K562 (cell line): ENCODE data around the gene ABCF2. TPM values are rescaled to one million over a fixed set of nuclear protein-coding genes. Genes with fewer than 3 reads are reported as not detected.

ENCODE experiments used
- ATF3 ChIP-seq, 2 experiments: fragments of 450-650 bp in 1 of 2; sonication (generic) in 1 of 2; formaldehyde crosslinking in 1 of 2; IDR thresholded peaks in 1 of 2; conservative IDR thresholded peaks in 1 of 2; 2 replicates each; pipeline versions ENCODE4 v1.6.1 to v1.8.1; 2016 to 2023; ENCODE audit warnings: mild to moderate bottlenecking in 2 of 2, moderate library complexity in 2 of 2, inconsistent platforms in 1 of 2, missing genetic modification reagents in 1 of 2
- DIDO1 ChIP-seq: fragments of 450-650 bp; IDR thresholded peaks from 2 replicates; pipeline ENCODE4 v1.6.1; 2016; ENCODE audit warnings: low read depth, missing biosample characterization, missing genetic modification characterization
- E2F8 ChIP-seq: fragments of 450-650 bp; IDR thresholded peaks from 2 replicates; pipeline ENCODE4 v1.7.1; 2018; ENCODE audit warnings: mild to moderate bottlenecking, low read depth; ENCODE audit not compliant: partially characterized antibody
- HMBOX1 ChIP-seq: sonication (generic); IDR thresholded peaks from 2 replicates; pipeline ENCODE4 v1.6.1; 2016
- HNRNPH1 ChIP-seq: fragments of 200-400 bp; formaldehyde crosslinking; optimal IDR thresholded peaks from 2 replicates; pipeline ENCODE3; 2017; ENCODE audit warnings: low read depth, mild to moderate bottlenecking, low read length, moderate library complexity
- MAFG ChIP-seq: fragments of 450-650 bp; conservative IDR thresholded peaks from 2 replicates; pipeline ENCODE4 v1.6.1; 2016; ENCODE audit warnings: missing genetic modification characterization, missing compliant biosample characterization
- SNRNP70 ChIP-seq: fragments of 200-400 bp; formaldehyde crosslinking; optimal IDR thresholded peaks from 2 replicates; pipeline ENCODE3; 2017; ENCODE audit warnings: low read depth, low read length
- SRSF9 ChIP-seq: fragments of 200-400 bp; formaldehyde crosslinking; IDR thresholded peaks from 2 replicates; pipeline ENCODE4 v1.6.1; 2017; ENCODE audit warnings: low read depth, low read length, borderline replicate concordance
- STAT6 ChIP-seq: sonication (generic); formaldehyde crosslinking; IDR thresholded peaks from 2 replicates; pipeline ENCODE4 v1.8.1; 2023; ENCODE audit warnings: mild to moderate bottlenecking, missing genetic modification reagents
- USF1 ChIP-seq: sonication (generic); formaldehyde crosslinking; IDR thresholded peaks from 2 replicates; pipeline ENCODE4 v1.9.0; 2022; ENCODE audit warnings: mild to moderate bottlenecking, missing genetic modification reagents
- ZNF324 ChIP-seq: fragments of 250-450 bp; sonication (Bioruptor Pico); IDR thresholded peaks from 2 replicates; pipeline ENCODE4 v1.4.0; 2020; ENCODE audit warnings: mild to moderate bottlenecking
- ZNF395 ChIP-seq: fragments of 200-800 bp; sonication (Bioruptor generic); IDR thresholded peaks from 2 replicates; pipeline ENCODE4 v1.6.1; 2017; ENCODE audit warnings: missing genetic modification characterization, missing compliant biosample characterization
- ZNF431 ChIP-seq: sonication (generic); formaldehyde crosslinking; IDR thresholded peaks from 2 replicates; pipeline ENCODE4 v1.8.0; 2022; ENCODE audit warnings: mild to moderate bottlenecking, missing genetic modification reagents
- ZNF449 ChIP-seq: fragments of 250-450 bp; sonication (Bioruptor Pico); IDR thresholded peaks from 2 replicates; pipeline ENCODE4 v1.8.0; 2022; ENCODE audit warnings: moderate library complexity, mild to moderate bottlenecking, inconsistent platforms
- polyA plus RNA-seq, 8 experiments: library from polyadenylated mRNA; depleted of rRNA in 4 of 8; stranded (reverse) in 5 of 8; unstranded in 3 of 8; fragments of >200 nt; fragmentation: Nextera tagmentation in 2 of 8; fragmentation: Illumina TruSeq in 1 of 8; extraction: Ambion mirVana in 2 of 8; extraction: Trizol in 1 of 8; gene quantifications; 2 replicates each; pipeline versions ENCODE4 v1.2.1 to v1.2.3, GENCODE V29; 2011 to 2014; ENCODE audit warnings: inconsistent platforms in 1 of 8, missing spikeins in 1 of 8
- total RNA-seq, 7 experiments: library from RNA; depleted of rRNA in 6 of 7; stranded (reverse); fragments of >200 nt in 6 of 7; fragmentation: Illumina TruSeq in 2 of 7; extraction: Trizol in 2 of 7; gene quantifications; 2 replicates each; pipeline versions ENCODE4 v1.2.1 to v1.2.3, GENCODE V29; 2011 to 2021; ENCODE audit warnings: low replicate concordance in 1 of 7

ABCF2 gene
- total and polyA plus RNA-seq, 9 of the 15 experiments (the other 6 are each of a cell fraction or from before 2014, with no cell fraction given): 62.1 to 224 (median 113) TPM

- TF ChIP-seq ZNF449 (no peak), ATF3 (IDR thresholded peaks at IDR 0.05) (no peak), ATF3 (CRISPR knock-in tag; conservative IDR thresholded peaks at IDR 0.05) (no peak), ZNF395 (no peak), STAT6 (CRISPR knock-in tag) (no peak), MAFG (tag) (no peak), SNRNP70 (no peak), USF1 (no peak), SRSF9 (no peak), ZNF431 (CRISPR knock-in tag) (no peak), HMBOX1 (no peak), E2F8 (peak; percentile 58), ZNF324 (CRISPR knock-in tag) (no peak), DIDO1 (tag) (no peak), HNRNPH1 (no peak)
These were observed 58.8 kb downstream of the ABCF2 start (continued) for GRCh38 chr7:151168003-151168786.
